Suppressor macrophage treated with lipopolysaccharide for 4 hours (primary cell): ENCODE results near the gene ATG9A.
"Not testable (repeated sequence)": the region's sequence is repeated elsewhere in the genome, so short reads cannot be mapped to it uniquely, and the experiment has no call there.

Source experiments
- DNase-seq: peaks from one replicate; pipeline ENCODE4 v3.0.0-alpha.2; 2020

ATG9A gene

GRCh38 chr2:219205981-219206327 lies 23.5 kb downstream of the ATG9A start:
- no peak for DNase-seq

GRCh38 chr2:219205165-219205538 lies 24.3 kb downstream of the ATG9A start:
- DNase-seq: no peak

- no peak for DNase-seq
Observed at GRCh38 chr2:219204425-219205164, 24.8 kb downstream of the ATG9A start.

- not testable (repeated sequence) for DNase-seq
Observed at GRCh38 chr2:219201331-219201730, 28.1 kb downstream of the ATG9A start.

- DNase-seq: not testable (repeated sequence)
Observed at GRCh38 chr2:219200502-219201326, 28.7 kb downstream of the ATG9A start.

GRCh38 chr2:219199470-219200211 lies 29.8 kb downstream of the ATG9A start:
- DNase-seq: no peak

GRCh38 chr2:219198974-219199373 lies 30.5 kb downstream of the ATG9A start:
- no peak for DNase-seq

- DNase-seq: no peak
Observed at GRCh38 chr2:219197388-219197787, 32.0 kb downstream of the ATG9A start.

- no peak for DNase-seq
Observed at GRCh38 chr2:219186754-219187456, 42.5 kb downstream of the ATG9A start.

- DNase-seq: no peak
Observed at GRCh38 chr2:219184121-219184520, 45.3 kb downstream of the ATG9A start.

- no peak for DNase-seq
Observed at GRCh38 chr2:219183151-219183772, 46.2 kb downstream of the ATG9A start.

- DNase-seq: peak; percentile 38
Observed at GRCh38 chr2:219182331-219183150, 46.9 kb downstream of the ATG9A start.

GRCh38 chr2:219181531-219181930 lies 47.9 kb downstream of the ATG9A start:
- no peak for DNase-seq

GRCh38 chr2:219180961-219181360 lies 48.5 kb downstream of the ATG9A start:
- no peak for DNase-seq

- DNase-seq: no peak
Observed at GRCh38 chr2:219179601-219180465, 49.6 kb downstream of the ATG9A start.

GRCh38 chr2:219178377-219179175 lies 50.9 kb downstream of the ATG9A start:
- DNase-seq: peak; percentile 34

GRCh38 chr2:219177552-219178376 lies 51.7 kb downstream of the ATG9A start, which contains the start of gene RETREG2:
Gene RETREG2 (plus strand): TSS chr2:219178275. CDS start chr2:219178353, 78 bp downstream.
- DNase-seq: peak; percentile 95

GRCh38 chr2:219176818-219177551 lies 52.5 kb downstream of the ATG9A start, which contains the start of gene CNPPD1:
Gene CNPPD1 (minus strand): TSS chr2:219176925. CDS start chr2:219176828, 97 bp downstream.
- peak; percentile 91 for DNase-seq
